Lower leg skin (tissue), 3 donors: ENCODE results near the gene ARHGAP23.

ENCODE experiments used
- POLR2A ChIP-seq, 2 donors: fragments of 450-650 bp; IDR thresholded peaks; one replicate each; pipeline ENCODE4 v1.6.1; 2016 to 2017; ENCODE audit warnings: antibody characterized with exemption in 2 of 2, mild to moderate bottlenecking in 1 of 2, moderate library complexity in 1 of 2
- TF ChIP-seq, protein P1 (sequence below), 3 donors: fragments of 450-650 bp; IDR thresholded peaks; one replicate each; pipeline ENCODE4 v1.5.1; 2016; ENCODE audit warnings: antibody characterized with exemption in 3 of 3, mild to moderate bottlenecking in 3 of 3, moderate library complexity in 2 of 3

DNA sequence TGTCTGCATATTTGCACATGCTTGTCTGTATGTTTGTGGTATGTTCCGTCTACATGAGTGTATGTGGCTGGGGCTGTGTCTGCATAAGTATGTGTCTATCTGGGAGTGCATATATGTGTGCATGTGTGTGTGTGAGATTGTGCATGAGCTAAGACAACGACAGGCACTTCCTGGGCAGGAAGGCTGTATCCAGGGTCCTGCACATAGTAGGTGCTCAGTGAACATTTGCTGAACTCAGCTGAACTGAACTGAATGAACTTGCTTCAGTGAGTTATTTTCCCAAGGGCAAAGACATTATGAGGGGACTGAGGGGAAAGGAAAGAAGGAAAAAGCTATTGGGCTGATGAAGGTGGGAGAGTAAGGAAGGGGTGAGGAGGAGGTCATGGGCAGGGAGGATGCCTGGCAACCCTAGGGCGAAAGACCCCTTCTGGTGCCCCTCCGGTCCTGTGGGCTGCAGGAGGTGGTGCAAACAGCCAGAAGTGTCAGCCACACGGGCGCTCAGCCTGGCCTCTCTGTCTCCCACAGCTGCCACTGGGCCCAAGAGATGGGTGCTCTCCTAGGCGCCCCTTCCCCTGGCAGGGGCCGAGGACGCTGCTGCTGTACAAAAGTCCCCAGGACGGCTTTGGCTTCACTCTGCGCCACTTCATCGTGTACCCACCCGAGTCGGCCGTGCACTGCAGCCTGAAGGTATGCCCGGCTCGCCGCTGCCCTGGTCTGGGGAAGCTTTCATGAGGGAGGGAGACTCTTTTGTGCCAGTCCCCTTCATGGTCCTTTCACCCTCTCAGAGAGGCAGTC, 29.5 kb downstream of the ARHGAP23 start:
- TF ChIP-seq, protein P1, sequence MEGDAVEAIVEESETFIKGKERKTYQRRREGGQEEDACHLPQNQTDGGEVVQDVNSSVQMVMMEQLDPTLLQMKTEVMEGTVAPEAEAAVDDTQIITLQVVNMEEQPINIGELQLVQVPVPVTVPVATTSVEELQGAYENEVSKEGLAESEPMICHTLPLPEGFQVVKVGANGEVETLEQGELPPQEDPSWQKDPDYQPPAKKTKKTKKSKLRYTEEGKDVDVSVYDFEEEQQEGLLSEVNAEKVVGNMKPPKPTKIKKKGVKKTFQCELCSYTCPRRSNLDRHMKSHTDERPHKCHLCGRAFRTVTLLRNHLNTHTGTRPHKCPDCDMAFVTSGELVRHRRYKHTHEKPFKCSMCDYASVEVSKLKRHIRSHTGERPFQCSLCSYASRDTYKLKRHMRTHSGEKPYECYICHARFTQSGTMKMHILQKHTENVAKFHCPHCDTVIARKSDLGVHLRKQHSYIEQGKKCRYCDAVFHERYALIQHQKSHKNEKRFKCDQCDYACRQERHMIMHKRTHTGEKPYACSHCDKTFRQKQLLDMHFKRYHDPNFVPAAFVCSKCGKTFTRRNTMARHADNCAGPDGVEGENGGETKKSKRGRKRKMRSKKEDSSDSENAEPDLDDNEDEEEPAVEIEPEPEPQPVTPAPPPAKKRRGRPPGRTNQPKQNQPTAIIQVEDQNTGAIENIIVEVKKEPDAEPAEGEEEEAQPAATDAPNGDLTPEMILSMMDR (IDR thresholded peaks at IDR 0.05) = no peak
- TF ChIP-seq POLR2A (IDR thresholded peaks at IDR 0.05) = no peak
